Measurements from ENCODE around the gene CDH26.
"Not testable (repeated sequence)": the region's sequence is repeated elsewhere in the genome, so short reads cannot be mapped to it uniquely, and the experiment has no call there.

Gene CDH26

GRCh38 chr20:60024801-60025200 is 66.6 kb downstream of the CDH26 start:
- H3K4me3 ChIP-seq (ENCODE audit: low read length), result no peak overlapping the region
- no peak for TF ChIP-seq ZNF274 (IDR thresholded peaks at IDR 0.05; ENCODE audit: low read depth, low read length)

GRCh38 chr20:60026010-60026409 is 67.8 kb downstream of the CDH26 start:
- no peak for TF ChIP-seq ZNF274 (IDR thresholded peaks at IDR 0.05; ENCODE audit: low read depth, low read length)
- no peak overlapping the region for H3K4me3 ChIP-seq (ENCODE audit: low read length)

- no peak overlapping the region for H3K4me3 ChIP-seq (ENCODE audit: low read length)
- no peak for TF ChIP-seq ZNF274 (IDR thresholded peaks at IDR 0.05; ENCODE audit: low read depth, low read length)
Observed at GRCh38 chr20:60030471-60030870, 72.2 kb downstream of the CDH26 start.

GRCh38 chr20:60031107-60031506 is 72.9 kb downstream of the CDH26 start:
- H3K4me3 ChIP-seq (ENCODE audit: low read length), result no peak overlapping the region
- TF ChIP-seq ZNF274 (IDR thresholded peaks at IDR 0.05; ENCODE audit: low read depth, low read length), result no peak

- H3K4me3 ChIP-seq (ENCODE audit: low read length), result no peak overlapping the region
- TF ChIP-seq ZNF274 (IDR thresholded peaks at IDR 0.05; ENCODE audit: low read depth, low read length), result no peak
Observed at GRCh38 chr20:60034231-60035110, 76.2 kb downstream of the CDH26 start.

- no peak for TF ChIP-seq ZNF274 (IDR thresholded peaks at IDR 0.05; ENCODE audit: low read depth, low read length)
- H3K4me3 ChIP-seq (ENCODE audit: low read length), result no peak overlapping the region
Observed at GRCh38 chr20:60035486-60035885, 77.3 kb downstream of the CDH26 start.

- TF ChIP-seq ZNF274 (IDR thresholded peaks at IDR 0.05; ENCODE audit: low read depth, low read length), result no peak
- no peak overlapping the region for H3K4me3 ChIP-seq (ENCODE audit: low read length)
Observed at GRCh38 chr20:60036346-60036745, 78.1 kb downstream of the CDH26 start.

GRCh38 chr20:60036746-60037499 is 78.7 kb downstream of the CDH26 start:
- no peak for TF ChIP-seq ZNF274 (IDR thresholded peaks at IDR 0.05; ENCODE audit: low read depth, low read length)
- no peak overlapping the region for H3K4me3 ChIP-seq (ENCODE audit: low read length)

GRCh38 chr20:60038400-60039008 is 80.3 kb downstream of the CDH26 start:
- no peak overlapping the region for H3K4me3 ChIP-seq (ENCODE audit: low read length)
- TF ChIP-seq ZNF274 (IDR thresholded peaks at IDR 0.05; ENCODE audit: low read depth, low read length), result no peak

GRCh38 chr20:60039526-60039925 is 81.3 kb downstream of the CDH26 start:
- no peak overlapping the region for H3K4me3 ChIP-seq (ENCODE audit: low read length)
- no peak for TF ChIP-seq ZNF274 (IDR thresholded peaks at IDR 0.05; ENCODE audit: low read depth, low read length)

GRCh38 chr20:60040471-60041162 is 82.4 kb downstream of the CDH26 start:
- no peak overlapping the region for H3K4me3 ChIP-seq (ENCODE audit: low read length)
- no peak for TF ChIP-seq ZNF274 (IDR thresholded peaks at IDR 0.05; ENCODE audit: low read depth, low read length)

- not testable (repeated sequence) for H3K4me3 ChIP-seq (ENCODE audit: low read length)
Observed at GRCh38 chr20:60041436-60042165, 83.4 kb downstream of the CDH26 start.

GRCh38 chr20:60043435-60043834 is 85.2 kb downstream of the CDH26 start:
- no peak overlapping the region for H3K4me3 ChIP-seq (ENCODE audit: low read length)
- no peak for TF ChIP-seq ZNF274 (IDR thresholded peaks at IDR 0.05; ENCODE audit: low read depth, low read length)

All from GM08714 (cell line).